ENCODE results near the gene ZSCAN2.

ZSCAN2 gene

GRCh38 chr15:84588053-84588874 is 12.5 kb upstream of the ZSCAN2 start:
- peak; percentile 62 to 96 for TF ChIP-seq CTCF (IDR thresholded peaks at IDR 0.05)
- H3K4me1 ChIP-seq = peaks cover 0 to 9% (median 7%) of the 10 kb centered on the region in 4 donors
- H3K27me3 ChIP-seq = no peaks in the 10 kb centered on the region
- no peaks in the 10 kb centered on the region for H3K9me3 ChIP-seq
- peak overlapping the region; percentile 36 to 39 for H3K4me3 ChIP-seq
- DNase-seq = peak; percentile 84 to 87
- no peaks in the 10 kb centered on the region for H3K36me3 ChIP-seq
- H3K27ac ChIP-seq = no peak overlapping the region
- intact Hi-C loops (cut with DNase I; ENCODE audit: low total_unique reads) = loop anchor here (10.0 kb wide), 2 partner anchors 227 to 347 kb away; partner anchors contain the start of gene ALPK3

GRCh38 chr15:84590406-84590805 is 10.4 kb upstream of the ZSCAN2 start:
- Histone ChIP-seq H3K4me3 (no peak overlapping the region), H3K27ac (no peak overlapping the region), H3K9me3 (no peaks in the 10 kb centered on the region), H3K27me3 (no peaks in the 10 kb centered on the region), H3K36me3 (no peaks in the 10 kb centered on the region), H3K4me1 (peaks cover 0 to 9% (median 7%) of the 10 kb centered on the region in 4 donors)
- TF ChIP-seq CTCF (IDR thresholded peaks at IDR 0.05) = no peak
- intact Hi-C loops (cut with DNase I; ENCODE audit: low total_unique reads) = no loop called here
- DNase-seq = no peak

DNA sequence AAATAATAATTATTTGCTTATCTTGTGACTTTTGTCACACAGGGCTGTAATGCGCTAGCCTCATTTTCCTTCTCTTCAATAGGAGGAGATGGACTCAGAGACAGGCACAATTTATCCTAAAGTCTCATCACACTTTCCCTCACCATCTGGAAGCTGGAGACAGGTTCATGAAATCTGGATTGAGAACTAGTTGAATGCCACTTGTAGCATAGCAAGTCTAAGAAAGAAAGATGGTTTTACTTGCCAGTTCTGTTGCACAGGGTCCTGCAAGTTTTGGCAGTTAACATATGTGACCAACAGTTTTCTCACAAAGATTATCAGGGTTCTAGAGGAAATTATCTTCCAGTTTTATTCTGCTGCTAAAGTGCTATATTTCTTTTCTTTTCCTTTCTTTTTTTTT is 9.0 kb upstream of the ZSCAN2 start:
- intact Hi-C loops (cut with DNase I; ENCODE audit: low total_unique reads) = no loop called here
- no peak for DNase-seq
- Histone ChIP-seq H3K4me1 (peaks cover 0 to 9% (median 7%) of the 10 kb centered on the region in 4 donors), H3K36me3 (no peaks in the 10 kb centered on the region), H3K9me3 (no peaks in the 10 kb centered on the region), H3K4me3 (no peak overlapping the region), H3K27ac (no peak overlapping the region), H3K27me3 (no peaks in the 10 kb centered on the region)
- TF ChIP-seq CTCF (IDR thresholded peaks at IDR 0.05) = no peak

- DNase-seq = no peak
- no peak for TF ChIP-seq CTCF (IDR thresholded peaks at IDR 0.05)
- H3K36me3 ChIP-seq = no peaks in the 10 kb centered on the region
- H3K27me3 ChIP-seq = no peaks in the 10 kb centered on the region
- no peak overlapping the region for H3K4me3 ChIP-seq
- no peaks in the 10 kb centered on the region for H3K9me3 ChIP-seq
- peaks cover 0 to 3% (median 0%) of the 10 kb centered on the region in 4 donors for H3K4me1 ChIP-seq
- H3K27ac ChIP-seq = no peak overlapping the region
- intact Hi-C loops (cut with DNase I; ENCODE audit: low total_unique reads) = no loop called here
These were observed 6.1 kb upstream of the ZSCAN2 start for GRCh38 chr15:84594617-84595290.

GRCh38 chr15:84595660-84596059 is 5.1 kb upstream of the ZSCAN2 start:
- Histone ChIP-seq H3K27ac (no peak overlapping the region), H3K27me3 (no peaks in the 10 kb centered on the region), H3K9me3 (no peaks in the 10 kb centered on the region), H3K36me3 (no peaks in the 10 kb centered on the region), H3K4me3 (no peak overlapping the region), H3K4me1 (peaks cover 0 to 8% (median 0%) of the 10 kb centered on the region in 4 donors)
- intact Hi-C loops (cut with DNase I; ENCODE audit: low total_unique reads) = no loop called here
- TF ChIP-seq CTCF (IDR thresholded peaks at IDR 0.05) = no peak
- no peak for DNase-seq

All from tibial artery (tissue), 4 donors.